Hindlimb muscle (tissue), 1 donor: ENCODE data around the gene MAST4. TPM values are rescaled to one million over a fixed set of nuclear protein-coding genes. Genes with fewer than 3 reads are reported as not detected.
A peak's percentile ranks its signal among the peaks of the same experiment; 100 is the strongest.

Experiments
- DNase-seq: peaks from one replicate; pipeline ENCODE4 v3.0.0-alpha.2; 2013
- polyA plus RNA-seq: library from polyadenylated mRNA; unstranded; fragments of 120-200 nt; gene quantifications from one replicate; pipeline ENCODE4 v1.2.1, GENCODE V29; 2013; ENCODE audit not compliant: insufficient read length

Gene MAST4
- polyA plus RNA-seq, 1 donor: 14.1 TPM

DNA sequence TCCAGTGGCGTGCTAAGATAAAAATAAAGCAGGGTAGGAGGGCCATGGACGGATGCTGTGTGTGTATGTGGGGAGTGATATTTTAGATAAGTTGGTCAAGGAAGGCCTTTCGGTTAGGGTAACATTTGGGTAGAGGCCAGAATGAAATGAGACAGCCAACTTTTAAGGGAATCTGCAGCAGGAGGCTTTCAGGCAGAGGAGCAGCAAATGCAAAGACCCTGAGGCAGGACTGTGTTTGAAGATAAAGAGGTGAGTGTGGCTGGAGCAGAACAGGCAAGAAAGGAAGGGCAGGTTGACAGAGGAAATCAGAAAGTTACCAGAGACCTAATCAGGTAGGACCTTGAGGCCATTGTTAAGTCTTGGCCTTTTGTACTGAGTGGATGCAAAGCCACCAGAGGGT lies 106.2 kb downstream of the MAST4 start:
- DNase-seq: no peak

DNA sequence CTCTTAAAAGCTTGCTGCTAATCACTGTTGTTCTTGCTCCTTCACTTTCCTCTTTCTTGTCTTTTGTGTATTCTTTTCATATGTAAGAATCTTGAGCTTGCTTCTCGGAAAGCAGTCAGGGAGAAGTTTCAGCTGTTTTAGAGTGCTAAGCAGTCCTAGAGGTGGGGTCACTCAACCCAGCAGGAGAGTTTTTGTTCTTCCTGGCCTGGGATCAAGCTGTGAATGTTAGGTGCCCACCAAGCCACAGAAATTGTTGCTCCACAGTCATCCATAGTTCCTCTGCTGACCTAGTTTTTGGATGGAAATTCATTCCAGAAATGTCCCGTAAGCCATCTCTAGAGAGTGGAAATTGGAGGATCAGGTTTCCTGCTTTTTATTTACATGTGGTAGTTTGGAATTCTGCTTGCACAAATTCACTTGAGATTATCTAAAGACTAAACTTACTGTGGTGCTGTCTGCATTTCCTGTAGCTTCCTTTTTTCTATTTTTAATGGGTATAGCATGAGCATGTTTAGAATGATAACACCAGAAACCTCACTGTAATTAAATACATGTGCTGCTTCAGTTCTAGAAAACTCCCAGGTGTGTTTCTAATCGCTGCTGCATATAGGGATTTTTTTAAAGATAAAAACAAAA lies 108.7 kb downstream of the MAST4 start:
- peak; percentile 36 for DNase-seq

DNA sequence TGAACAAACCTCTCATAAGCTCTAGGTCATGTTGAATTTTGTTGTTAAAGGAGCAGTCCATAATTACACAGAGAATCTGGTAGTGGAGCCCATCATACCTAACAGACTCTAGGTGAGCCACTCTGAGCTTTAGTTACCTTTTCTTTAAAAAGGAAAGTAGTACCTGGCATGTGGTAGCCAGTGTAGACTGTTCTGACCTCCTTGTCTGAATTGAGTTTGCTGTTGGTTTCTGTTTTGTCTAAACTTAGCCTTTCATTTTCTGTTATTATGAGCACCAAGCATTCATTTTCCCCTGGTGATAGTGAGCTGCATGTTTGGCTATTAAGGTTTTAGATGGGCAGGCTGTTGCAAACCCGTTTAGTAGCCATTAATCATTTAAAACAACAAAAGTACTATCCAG lies 112.2 kb downstream of the MAST4 start:
- no peak for DNase-seq

DNA sequence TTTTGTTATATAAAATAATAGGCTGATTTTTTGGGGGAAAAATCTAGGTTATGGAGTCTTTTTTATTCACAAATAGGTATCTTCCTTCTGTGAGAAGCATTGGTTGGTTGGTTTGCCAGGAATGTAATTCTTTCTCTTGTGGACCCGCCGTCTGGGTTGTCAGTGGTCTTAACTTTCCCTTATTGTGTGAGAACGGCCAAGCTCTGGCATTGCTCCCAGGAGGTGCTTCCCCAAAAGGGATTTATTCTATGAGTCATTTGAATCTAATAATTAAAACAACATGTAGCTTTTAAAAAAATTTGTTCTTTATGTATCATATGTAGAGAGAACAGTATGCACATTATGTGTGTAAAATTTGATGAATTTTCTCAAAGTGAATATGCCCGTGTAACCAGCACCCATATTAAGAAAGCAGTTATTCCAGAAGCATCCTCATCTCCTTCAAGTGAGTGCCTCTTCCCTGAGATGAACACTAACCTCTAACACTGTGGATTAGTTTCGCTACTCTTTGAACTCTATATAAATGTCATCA lies 114.4 kb downstream of the MAST4 start:
- no peak for DNase-seq

DNA sequence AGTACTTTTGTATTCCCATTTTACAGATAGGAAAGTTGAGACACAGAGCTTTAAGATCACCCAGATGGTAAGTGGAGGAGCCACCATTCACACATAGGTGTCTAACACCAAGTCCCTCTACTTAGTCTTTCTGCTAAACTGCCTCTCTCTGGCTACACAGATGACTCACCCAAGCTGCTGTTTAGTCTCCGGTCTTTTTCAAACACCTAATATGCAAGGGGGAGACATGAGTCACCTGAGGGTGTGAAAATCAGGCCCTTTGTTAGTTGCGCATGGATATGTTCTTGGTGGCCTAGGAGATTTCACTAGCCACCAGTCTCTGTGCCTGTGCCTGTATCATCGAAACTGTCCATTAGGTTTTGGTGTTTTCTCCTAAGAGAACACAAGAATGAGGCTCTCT lies 117.8 kb downstream of the MAST4 start:
- DNase-seq: no peak

DNA sequence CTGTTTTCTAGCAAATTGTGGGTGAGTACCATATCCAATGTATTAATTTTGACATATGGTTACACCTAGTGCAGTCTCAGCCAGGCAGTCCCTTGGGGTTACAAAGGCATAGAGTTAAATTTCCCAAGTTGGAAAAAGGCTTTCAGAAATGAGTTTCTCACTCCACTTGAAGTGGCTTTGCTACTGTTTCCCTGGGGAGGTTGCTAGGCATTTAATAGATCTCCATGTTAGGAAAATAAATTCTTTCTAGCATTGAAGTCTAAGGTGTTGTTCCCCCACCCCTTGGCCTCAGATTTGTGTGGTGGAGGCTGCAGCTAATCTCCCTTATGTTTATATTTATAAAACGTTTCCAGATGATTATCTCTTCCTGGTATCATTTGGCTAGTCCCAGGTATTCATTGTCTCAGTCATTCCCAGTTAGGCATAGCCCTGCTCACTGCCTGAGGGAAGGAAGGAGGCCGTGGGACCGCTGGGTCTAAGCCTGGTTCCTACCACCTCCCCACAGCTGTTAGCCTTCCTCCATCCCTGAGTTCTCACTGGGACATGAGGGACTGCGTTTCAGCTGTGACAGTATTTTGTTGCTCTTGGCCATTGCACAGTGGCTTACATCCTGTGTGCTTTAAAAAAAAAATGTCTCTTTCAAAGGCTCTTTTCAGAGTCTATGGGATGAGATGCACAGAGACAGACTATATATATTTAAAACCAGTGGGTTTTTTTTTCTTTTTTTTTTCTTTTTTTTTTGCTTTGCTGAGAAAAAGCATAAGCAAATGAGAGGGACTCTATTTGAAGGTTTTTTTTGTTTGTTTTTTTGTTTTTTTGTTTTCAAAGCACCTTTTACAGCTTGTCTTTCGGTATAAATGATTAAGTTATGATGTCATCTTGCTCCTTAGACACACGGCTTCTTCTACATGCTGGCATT lies 121.5 kb downstream of the MAST4 start:
- DNase-seq: no peak

DNA sequence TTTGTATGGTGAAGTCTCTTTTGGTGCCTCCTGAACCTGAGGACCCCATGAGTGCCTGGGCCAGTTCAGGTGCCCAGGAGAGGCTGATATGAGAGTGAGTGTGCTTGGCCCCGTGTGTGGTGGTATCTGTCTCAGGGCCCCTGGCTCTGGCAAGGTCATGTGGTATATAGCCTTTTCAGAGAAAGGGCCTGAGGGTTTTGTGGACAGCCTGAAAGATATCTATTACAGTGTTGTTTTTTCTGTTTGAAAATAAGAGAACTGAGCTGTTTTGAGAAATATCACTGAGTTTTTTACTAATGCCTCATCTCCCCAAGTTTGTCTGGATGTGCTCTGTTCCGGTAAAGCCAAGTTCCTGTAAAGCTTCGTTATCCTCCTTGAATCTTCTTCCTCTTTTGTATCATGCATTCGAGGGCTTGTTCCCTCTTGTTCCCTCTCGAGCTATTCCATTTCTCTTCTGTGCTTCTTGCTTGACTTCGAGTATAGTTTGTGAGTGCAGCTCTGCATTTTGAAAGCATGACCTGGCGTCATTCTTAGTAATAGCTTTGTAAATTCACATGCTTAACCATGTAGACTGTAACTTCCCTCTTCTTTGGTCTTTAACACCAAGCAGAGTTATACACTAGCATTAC lies 122.3 kb downstream of the MAST4 start:
- no peak for DNase-seq

DNA sequence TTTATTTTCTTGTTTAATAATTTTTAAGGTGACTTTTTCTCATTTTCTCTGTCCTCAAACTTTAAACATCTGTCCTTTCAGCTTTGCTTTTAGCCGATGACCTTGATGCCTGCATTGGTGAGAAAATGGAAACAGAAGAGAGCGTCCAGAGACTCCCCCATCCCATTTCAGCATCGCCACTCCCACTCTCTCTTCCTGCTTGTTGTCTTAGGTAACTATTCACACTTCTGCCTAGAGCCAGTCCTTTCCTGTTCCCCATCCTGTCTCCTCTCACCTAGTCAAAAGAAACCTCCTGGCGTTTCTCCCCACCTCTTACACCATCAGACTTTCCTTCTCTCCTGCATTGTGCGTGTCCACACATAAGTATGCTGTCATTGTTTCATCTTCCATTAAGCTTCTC lies 124.6 kb downstream of the MAST4 start:
- no peak for DNase-seq

DNA sequence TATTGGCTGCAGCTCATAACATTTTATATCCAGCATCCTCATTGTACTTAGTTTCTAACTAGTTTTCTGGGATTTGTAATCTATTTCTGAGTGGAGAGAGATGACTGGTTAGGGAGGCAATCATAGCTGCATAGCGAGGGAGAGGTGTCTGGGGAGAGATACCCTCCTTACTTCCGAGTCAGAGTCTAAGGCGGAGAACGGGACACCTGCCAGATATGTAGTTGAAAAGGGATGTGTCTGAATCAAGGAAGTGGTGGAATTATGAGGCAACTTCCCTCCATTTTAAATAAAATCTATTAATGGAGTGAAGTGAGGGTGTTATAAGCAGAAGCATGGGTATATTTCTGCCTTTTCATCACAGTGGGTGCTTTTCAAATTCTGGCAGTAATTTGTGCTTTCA lies 126.5 kb downstream of the MAST4 start:
- no peak for DNase-seq

DNA sequence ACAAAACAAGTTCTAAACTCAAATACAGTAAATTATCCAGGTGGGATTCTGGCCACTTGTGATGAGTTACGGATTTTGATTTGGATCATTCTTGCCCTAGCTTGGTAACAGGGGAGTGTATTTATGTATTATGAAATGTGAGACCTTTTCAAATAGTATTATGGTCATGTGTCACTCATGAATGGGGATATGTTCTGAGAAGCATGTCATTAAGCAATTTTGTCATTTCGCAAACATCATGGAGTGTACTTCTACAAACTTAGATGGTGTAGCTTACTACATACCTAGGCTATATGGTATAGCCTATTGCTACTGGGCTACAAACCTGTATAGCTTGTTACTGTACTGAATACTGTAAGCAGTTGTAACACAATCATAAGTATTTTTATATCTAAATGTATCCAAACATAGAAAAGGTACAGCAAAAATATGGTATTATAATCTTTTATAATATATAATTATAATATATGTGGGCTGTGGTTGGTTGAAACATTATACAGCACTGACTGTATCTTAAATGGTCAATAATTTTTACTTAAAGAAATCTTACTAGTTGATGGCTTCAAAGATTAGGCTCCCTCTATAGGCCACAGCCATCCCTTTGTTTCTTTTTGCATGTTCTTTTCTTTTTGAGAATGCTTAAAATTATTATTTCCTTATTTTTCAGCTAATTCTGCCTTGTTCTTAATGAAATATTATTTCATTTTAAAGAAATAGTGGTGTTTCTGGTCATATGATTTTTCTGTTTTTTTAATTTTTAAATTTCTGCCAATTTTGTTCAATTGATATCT lies 128.4 kb downstream of the MAST4 start:
- DNase-seq: no peak

DNA sequence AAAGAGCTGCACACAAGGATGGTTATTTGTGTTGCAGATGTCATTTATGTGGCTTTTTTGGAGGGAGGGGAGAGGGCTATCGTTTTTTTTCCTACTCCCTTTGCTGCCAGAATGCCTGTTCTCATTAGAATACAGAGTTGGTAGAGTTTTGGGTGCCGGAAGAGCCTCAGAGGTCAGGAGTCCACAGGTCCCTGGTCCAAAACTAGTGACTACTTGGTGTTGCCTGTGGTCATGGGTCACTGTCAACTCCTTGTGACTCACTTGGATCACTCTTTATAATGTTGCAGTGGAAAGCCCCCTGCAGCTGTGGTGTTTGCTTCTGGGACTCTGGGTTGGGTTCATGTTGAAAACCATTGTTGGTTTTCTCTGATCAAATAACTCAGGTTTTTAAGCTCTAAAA lies 131.4 kb downstream of the MAST4 start:
- no peak for DNase-seq

DNA sequence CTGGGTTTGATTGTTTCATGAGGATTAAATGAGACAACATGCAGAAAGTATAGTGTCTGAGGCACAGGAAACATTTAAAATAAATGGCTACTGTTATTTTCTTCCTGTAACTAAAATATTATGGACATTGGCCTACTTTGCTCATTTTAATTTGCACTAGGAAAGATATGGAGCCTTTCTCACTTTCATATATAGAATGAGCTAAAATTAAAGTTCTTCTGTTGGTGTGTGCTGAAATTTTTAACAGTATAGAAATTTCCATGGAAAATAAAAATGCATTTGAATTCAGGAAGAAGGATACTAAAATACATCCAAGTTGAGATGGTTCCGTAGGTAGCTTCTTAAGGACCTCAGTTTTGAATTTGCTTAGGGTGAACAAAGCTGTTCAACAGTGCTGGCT lies 131.9 kb downstream of the MAST4 start:
- no peak for DNase-seq

DNA sequence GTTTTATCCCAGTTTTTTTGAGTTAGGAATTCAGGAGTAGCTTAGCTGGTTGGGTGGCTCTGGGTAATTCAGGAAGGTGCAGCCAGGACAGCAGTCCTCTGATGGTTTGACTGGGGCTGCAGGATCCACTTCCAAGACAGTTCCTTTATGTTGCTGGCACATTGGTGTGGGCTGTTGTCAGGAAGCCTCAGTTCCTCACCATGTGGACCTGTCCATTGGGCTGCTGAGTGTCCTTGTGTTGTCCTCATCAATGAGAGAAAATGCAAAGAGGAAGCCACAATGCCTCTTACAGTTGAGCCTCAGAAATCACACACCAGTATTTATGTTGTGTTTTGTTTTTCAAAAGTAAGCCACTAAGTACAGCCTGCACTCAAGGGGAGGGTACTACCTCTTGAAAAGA lies 140.9 kb downstream of the MAST4 start:
- DNase-seq: no peak

DNA sequence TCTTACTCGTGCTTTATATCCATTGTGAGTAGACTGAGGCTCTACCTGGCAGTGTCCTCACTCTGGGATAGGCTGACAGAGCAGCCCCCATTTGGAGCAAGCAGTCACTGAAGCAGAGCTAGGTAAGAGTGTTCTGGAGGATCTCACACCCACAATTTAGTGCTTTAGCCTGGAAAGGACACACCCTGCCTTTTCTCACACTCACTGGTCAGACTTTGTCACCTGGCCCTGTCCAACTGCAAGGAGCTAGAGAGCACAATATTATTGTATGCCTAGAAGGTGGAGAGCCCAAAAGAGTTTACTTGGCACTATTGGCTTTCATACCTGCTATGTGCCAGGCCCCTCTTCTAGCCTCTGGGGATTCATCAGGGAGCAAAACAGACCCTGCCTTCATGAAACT lies 141.9 kb downstream of the MAST4 start:
- DNase-seq: no peak

DNA sequence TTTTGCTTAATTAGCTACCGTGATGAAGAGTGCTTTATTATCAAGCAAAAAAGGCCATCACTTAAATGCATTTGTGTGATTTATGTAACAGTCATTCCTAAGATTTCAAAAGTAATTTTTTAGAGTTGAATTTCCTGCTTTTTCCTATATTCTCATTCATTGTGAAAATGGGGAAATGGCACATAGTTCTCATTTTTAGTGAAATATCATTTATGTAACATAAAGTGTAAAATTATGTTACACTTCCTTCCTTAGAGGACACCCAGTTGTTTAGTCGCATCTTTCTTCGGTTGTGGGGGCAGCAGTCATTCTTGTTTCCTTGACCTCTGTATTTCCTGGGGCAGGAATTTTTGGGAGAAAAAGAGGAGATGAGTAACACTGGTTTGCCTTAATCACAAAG lies 142.8 kb downstream of the MAST4 start:
- DNase-seq: no peak

DNA sequence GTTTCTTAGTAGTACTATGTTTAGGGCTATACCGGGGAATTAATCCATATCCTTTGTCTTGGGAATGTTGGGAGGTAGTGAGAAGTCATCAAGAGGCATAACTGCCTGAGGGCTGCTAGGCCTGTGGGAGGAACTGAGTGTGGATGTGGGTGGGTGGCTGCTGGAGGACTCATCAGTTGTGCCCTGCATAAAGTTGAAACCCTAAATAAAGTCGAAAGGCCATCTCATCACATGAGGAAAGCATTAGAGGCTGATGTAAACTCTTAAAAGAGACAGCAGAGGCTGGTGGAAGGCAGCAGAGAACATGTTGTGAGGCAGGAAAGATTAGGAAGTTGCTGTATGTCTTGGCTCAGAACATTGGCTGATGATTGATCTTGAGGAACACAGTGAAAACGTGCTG lies 143.8 kb downstream of the MAST4 start:
- no peak for DNase-seq

DNA sequence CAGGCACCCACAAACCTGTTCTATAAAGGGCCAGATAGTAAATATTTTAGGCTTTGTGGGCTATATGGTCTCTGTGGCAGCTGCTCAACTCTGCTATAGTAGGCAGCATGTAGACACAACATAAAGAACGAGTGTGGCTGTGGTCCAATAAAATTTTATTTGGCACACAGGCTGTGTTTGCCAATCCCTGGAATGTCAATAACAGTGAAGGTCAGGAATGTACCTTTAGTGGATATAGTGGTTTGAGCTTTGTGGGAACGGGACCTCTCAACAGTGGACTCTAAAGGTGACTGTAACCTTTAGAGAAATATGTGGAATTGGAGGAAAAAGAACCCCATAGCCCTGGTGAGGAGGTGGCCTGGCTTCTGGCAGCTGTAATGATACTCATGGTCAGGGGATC lies 145.2 kb downstream of the MAST4 start:
- DNase-seq: no peak

DNA sequence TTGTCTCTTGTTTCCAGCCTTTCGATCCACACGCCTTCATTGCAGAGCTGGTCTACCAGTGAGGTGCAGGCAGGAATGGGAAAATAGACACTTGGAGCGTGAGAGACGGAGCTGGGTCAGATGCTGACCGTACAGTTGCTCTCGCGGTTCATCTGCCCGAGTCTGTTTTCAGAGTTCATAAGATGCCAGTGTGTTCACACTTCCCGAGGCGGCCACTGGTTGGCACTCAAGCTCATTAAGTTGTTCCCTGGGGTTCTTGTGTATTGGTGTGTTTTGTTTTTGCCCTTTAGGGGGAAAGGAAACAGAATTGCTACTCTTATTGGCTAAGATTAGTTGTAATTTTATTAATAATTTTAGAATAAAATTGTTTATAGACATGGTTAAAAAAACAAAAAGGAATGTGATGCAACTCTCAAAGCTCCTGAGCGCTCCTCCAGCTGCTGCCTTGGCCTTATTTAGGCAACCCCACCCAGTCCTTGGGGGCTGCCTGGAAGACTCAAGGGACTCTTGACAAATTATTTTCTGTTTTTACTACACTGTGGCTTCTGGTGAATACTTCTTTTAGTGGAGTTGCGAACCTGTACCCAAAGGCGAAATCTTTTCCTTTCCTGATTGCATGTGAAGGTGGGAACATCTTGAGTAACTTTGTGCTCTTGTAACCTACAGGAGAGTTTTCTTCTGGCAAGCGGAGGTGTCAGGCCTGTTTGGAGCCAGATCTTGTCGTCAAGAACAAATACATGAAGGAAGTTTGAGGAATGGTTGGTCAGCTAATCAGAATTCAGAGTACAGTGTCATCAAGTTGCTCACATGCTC lies 146.1 kb downstream of the MAST4 start:
- DNase-seq: no peak

DNA sequence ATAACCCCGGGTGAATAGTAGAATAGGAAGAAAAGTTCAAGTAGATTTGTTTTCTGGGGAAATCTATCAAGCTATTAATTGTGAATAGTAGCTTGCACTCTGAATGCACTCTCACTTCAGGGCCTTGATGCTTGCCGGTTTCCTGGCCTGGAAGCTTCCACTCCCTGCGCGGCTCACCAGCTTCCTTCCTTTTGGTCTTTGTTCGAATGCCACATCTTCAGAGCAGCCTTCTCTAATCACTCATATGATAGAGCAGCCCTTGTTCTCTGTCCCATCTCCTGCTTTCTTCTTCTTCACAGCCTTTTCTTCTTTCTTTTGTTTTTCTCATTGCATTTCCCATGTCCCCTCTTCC lies 146.7 kb downstream of the MAST4 start:
- DNase-seq: no peak

DNA sequence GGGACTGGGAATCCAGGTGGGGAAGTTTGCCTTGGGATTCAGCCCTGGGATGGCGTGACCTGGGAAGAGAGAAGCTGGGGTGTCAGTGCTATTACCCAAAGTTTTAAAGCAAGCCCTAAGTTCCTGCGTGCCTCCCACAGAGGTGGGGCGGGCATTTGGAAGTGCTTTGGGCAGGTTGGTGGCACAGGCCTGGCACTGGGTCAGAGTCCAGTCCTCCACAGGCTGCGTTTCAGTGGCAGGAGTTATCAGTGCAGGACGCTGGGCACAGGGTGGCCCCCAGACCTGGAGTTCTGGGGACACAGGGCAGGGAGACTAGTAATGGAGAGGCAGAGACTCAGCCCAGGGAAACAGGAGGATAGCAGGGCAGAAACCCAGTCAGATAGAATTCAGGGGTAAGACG lies 147.2 kb downstream of the MAST4 start:
- DNase-seq: no peak

DNA sequence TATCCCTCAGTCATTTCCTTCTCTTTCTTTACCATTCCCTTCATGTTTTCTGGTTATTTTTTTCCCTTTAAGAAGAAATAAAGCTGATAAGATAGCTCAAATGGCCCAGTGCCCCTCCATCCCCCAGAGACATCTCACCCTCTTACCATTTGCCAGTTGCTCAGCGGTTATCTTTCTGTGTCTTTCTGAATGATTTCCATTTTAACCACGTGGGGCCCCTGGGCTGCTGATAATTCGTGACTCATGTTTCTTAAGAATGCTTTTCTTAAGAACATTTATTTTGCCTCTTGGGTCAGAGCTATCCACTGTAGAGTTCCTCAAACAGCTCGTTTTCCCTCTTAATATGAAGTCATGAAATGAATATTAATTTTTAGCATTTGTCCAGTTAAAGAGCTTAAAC lies 147.8 kb downstream of the MAST4 start:
- no peak for DNase-seq

DNA sequence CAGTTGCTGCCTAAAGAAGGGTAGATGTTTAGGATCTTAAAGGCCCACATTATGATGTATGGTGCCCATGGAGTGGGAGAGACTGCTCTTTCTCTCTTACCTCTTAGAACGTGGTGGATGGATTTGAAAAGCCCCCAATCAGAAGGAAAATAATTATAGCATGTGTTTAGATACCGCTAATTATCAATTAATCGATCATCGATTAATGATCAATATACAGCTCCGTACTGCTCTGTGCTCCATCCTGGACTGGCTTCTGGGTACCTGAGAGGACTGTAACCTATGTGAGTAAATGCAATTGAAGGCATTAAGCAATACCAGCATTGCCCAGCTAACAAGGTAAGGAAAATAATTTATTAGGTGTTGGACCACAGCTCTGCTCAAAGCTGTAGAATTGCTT lies 149.1 kb downstream of the MAST4 start:
- no peak for DNase-seq
